Nucleus accumbens (tissue), 56 donors: Measurements from ENCODE around the gene NDST4.
A peak's percentile ranks its signal among the peaks of the same experiment; 100 is the strongest.
"Not testable (repeated sequence)": the region's sequence is repeated elsewhere in the genome, so short reads cannot be mapped to it uniquely, and the experiment has no call there.

Experiments used
- DNase-seq, 56 donors: peaks; one replicate each; lab custom pipeline; 2025; lab: John Stamatoyannopoulos, UW

Gene NDST4

DNA sequence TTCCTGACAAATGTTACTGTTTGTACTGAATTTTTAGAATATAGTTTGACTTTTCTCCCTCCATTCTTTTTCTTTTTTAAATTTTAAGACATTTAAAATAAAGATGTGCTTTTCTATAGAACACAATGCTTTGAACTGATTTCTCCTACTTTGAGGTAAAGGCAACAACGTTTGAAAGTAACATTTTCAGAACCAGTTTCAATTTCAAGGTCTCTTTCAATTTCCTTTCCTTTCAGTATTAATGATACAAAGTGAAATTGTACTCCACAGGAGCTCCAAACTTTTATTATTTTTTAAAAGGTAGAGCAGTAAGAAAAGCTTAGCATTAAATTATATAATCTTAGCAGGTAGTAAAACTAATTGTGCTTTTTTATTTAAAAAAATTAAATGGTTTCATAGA lies 54.9 kb downstream of the NDST4 start:
- no peak for DNase-seq

DNA sequence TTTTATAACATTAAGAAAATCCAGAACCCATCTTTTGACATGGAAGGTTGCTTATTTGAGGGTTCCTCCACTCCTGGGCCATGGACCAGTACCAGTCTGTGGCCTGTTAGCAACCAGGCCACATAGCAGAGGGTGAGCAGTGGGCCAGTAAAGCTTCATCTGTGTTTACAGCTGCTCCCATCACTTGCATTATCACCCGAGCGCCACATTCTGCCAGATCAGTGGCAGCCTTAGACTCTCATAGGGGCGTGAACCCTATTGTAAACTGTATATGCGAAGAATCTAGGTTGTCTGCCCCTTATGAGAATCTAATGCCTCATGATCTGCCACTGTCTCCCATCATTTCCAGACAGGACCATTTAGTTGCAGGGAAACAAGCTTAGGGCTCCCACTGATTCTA lies 58.6 kb downstream of the NDST4 start:
- DNase-seq = peak in 1 of 56 donors; percentile 12

GRCh38 chr4:115053313-115053712 lies 60.1 kb downstream of the NDST4 start:
- DNase-seq = no peak

DNA sequence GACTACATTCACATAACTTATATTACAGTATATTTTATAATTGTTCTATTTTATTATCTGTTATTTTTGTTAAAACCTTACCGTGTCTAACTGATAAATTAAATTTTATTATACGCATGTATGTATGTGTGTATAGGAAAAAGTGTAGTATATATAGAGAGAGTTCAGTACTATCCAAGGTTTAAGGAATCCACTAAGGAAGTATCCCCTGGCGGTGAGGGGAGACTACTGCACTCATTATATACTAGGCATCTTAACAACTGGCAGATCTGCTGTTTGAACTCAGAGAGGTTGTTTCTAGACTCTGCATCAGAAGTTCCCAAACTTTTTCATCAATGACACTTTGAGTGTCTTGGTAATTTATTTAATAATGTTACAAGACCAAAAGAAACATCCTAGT lies 70.9 kb downstream of the NDST4 start:
- no peak for DNase-seq

DNA sequence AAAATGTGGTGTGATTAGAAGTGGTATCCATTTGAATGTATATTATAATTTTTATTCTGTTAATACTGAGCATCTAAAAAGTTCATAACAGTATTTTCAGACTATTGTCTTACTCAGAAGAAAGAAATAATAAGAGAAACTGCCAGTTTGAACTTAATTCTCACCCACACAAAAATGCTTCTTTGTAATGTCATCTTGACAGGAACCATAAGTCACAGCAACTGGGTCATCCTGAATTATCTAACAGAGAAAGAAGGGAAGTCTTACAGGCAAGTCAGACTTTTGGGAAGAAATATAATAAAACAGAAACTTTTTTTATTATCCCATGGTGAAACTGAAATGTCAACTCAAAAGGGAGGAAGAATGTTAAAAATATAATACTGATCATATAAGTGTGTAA lies 83.1 kb downstream of the NDST4 start:
- no peak for DNase-seq

DNA sequence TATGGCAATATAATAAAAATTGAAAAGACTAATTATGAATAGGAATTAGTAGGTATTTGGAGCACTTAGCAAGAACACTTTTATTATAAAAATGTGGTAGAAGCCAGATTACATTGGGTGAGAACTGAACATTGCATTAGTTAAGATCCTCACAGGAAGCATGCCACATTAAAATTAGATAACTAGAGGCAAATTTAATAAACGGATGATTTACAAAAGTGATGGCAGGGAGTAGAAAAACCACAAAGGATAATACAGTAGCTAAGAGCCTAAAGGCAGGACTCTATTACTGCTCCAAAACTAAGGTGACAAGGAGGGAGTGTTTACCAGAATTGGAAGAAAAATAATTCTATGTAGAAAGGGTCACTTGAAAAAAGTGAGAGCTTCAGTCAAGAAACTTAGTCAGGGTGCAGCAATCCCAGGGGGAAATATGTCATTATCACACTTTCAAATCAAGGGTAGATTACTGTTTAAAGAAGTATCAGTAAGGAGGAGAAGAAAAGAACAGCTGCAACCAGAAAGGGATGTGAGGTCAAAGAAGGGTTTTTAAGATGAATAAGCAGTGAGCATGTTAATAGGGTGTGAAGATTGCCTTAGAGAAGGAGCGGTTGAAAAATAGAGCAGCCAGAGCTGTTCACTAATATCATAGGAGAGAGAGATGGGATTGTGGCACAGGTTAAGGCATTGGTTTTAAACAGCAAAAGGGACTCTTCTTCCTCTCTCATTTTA lies 84.6 kb downstream of the NDST4 start:
- no peak for DNase-seq

GRCh38 chr4:114999880-115000279 lies 113.5 kb downstream of the NDST4 start:
- no peak for DNase-seq

DNA sequence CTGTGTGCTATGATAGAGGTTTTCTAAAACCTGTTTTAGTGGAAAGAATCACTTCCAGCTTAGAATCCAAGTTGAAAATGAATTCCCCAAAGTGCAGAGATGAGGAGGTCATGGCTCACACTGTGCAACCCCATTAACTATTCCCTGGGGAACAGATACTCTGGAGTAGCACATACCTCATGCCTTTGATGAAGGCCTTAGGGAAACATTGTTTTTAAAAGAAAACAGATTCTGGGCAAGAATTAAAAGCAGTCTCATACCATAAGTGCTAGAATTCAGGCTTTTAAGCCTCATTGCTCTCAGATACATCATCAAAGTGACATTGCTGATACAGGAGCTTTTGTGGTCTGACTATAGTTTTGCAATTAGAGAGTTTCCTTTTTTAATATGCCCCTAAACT lies 115.1 kb downstream of the NDST4 start:
- no peak for DNase-seq

DNA sequence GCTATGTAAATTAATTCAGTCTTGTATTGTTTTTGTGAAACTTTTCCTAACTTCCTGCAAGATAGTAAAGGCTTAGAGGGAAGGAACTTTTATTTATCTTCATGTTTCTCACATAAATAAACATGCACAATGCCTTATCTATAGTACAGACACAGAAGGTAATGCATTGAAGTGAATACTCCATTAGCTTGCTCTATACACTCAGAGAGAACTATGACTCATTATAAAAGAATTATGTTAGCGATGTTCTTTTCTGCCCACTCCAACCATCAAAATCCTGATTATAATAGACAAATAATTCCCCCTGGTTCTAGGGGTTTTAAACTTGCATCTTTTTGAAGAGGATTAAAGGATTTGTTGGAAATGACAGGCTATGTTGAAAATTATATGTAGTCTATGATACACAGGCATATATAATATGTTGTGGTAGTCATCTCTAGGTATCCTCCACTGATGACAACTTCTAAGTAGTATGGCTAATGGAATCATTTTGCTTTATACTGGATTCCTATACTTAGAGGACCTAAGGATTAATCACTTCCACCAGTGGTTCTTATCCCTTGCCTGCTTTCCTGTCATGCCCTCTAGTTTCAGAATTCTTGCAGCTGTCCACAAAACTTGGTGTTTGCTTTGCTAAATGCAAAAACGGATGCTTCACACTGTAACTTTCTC lies 115.7 kb downstream of the NDST4 start:
- DNase-seq = no peak

DNA sequence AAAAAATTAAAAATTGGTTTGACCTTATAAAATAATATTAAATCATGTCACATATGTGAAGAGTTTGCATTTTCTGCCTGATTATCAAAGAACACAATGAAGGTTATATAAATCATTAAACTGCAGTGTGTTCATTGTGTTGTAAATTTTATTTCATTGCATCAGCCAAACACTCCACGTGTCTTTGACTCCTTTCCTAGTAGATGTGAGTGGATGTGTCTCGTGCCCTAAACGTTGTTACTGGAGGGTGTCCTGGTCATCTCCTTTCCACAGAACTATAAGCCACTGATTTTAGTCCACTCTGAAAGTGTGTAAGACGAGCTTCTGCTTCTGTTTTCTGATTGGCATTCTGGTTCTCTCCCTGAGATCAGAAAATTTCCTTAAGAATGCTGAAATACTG lies 127.3 kb downstream of the NDST4 start:
- no peak for DNase-seq

GRCh38 chr4:114980932-114981708 lies 132.3 kb downstream of the NDST4 start:
- no peak for DNase-seq

GRCh38 chr4:114980399-114980798 lies 133.0 kb downstream of the NDST4 start:
- DNase-seq = not testable (repeated sequence)

DNA sequence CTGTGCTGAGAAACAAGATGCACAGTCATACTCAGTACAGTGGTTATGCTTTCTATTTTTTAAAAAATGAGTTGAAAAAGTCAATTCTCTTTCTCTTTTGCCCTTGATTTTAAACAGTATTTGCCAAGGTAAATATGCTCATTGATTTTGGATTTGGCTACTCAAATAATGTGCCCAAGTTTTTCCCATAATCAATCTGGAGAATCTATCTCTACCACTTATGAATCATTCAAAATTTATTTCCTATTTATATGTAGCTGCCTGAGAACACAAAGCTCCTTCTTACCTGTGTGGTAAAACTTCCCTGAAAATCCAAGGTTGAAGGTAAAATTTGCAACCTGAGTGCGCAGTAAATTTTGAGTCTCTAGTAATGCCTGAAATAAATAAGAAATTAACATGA lies 136.5 kb downstream of the NDST4 start:
- no peak for DNase-seq

GRCh38 chr4:114964026-114964425 lies 149.4 kb downstream of the NDST4 start:
- DNase-seq = no peak

DNA sequence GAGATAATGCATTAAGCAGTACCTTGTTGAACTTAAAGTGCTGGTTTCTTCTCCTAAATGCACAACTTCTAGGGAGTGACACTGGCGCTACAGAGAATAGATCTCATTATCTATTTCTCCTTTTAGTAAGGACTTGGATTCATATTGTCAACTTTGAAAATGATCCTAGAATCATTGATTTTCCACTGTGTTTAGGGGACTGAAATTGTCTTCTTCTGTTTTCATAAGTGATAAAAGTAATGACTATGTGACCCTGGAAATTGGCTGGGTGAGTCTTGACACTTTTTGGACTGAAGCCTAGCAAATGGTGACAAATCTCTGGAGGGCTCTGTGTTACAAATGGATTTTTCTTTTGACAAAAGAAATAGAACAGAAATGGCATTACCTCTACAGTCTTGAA lies 167.8 kb downstream of the NDST4 start:
- no peak for DNase-seq

GRCh38 chr4:114941503-114941902 lies 171.9 kb downstream of the NDST4 start:
- DNase-seq = no peak

GRCh38 chr4:114927881-114928280 lies 185.5 kb downstream of the NDST4 start:
- DNase-seq = no peak

GRCh38 chr4:114926583-114926982 lies 186.8 kb downstream of the NDST4 start:
- no peak for DNase-seq

DNA sequence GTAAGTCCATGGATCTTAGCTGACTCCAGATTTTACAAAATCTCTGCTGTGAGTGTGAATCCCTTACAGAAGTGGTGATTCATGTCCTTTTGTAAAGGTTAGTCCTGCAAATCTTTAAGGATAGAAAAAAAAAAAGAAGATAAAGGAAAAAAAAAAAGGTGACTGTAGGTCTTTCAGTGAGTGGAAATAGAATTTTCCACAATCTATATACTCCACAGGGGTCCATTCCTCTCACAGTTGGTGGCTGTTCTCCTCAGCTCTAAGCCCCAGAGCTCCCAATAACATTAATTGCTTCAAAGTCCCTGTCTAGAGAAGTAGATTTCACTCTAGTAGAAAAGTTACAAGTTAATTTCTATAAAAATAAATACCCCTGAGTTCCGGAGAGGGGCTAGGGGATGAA lies 189.1 kb downstream of the NDST4 start:
- DNase-seq = no peak

- DNase-seq = no peak
Observed at GRCh38 chr4:114922592-114922933, 190.9 kb downstream of the NDST4 start.

- no peak for DNase-seq
Observed at GRCh38 chr4:114921790-114922591, 191.4 kb downstream of the NDST4 start.
